ENCODE data around the gene VWA3B.

- TF ChIP-seq, protein P1, sequence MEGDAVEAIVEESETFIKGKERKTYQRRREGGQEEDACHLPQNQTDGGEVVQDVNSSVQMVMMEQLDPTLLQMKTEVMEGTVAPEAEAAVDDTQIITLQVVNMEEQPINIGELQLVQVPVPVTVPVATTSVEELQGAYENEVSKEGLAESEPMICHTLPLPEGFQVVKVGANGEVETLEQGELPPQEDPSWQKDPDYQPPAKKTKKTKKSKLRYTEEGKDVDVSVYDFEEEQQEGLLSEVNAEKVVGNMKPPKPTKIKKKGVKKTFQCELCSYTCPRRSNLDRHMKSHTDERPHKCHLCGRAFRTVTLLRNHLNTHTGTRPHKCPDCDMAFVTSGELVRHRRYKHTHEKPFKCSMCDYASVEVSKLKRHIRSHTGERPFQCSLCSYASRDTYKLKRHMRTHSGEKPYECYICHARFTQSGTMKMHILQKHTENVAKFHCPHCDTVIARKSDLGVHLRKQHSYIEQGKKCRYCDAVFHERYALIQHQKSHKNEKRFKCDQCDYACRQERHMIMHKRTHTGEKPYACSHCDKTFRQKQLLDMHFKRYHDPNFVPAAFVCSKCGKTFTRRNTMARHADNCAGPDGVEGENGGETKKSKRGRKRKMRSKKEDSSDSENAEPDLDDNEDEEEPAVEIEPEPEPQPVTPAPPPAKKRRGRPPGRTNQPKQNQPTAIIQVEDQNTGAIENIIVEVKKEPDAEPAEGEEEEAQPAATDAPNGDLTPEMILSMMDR (conservative IDR thresholded peaks at IDR 0.05; ENCODE audit: low read depth, low read length), result no peak
- no peak for TF ChIP-seq EZH2 (IDR thresholded peaks at IDR 0.05; ENCODE audit: borderline replicate concordance, low read depth, low read length, poor library complexity, severe bottlenecking)
These were observed 190.3 kb downstream of the VWA3B start for GRCh38 chr2:98277162-98277859.

Data from A673 (cell line).